MCF 10A (cell line): ENCODE results near the gene GMIP. TPM values are rescaled to one million over a fixed set of nuclear protein-coding genes. Genes with fewer than 3 reads are reported as not detected.
"Not testable (repeated sequence)": the region's sequence is repeated elsewhere in the genome, so short reads cannot be mapped to it uniquely, and the experiment has no call there.

ENCODE experiments used
- BruUV-seq: library from RNA; stranded (reverse); fragments of 400-500 nt; replicated peaks from 2 replicates; lab custom pipeline; 2021; lab: Mats Ljungman, UMichigan
- CTCF ChIA-PET: fragments of 300-600 bp; sonication (Branson Sonifier 250); formaldehyde crosslinking; extraction: SDS; loops from one replicate; lab custom pipeline; 2021; ENCODE audit warnings: antibody characterized with exemption, inconsistent platforms; lab: Yijun Ruan, JAX
- POLR2A ChIA-PET: fragments of 300-600, 350-650 bp; sonication (Branson Sonifier 250); formaldehyde crosslinking; extraction: SDS; loops from one replicate; lab custom pipeline; 2020; ENCODE audit warnings: antibody characterized with exemption, inconsistent platforms; lab: Yijun Ruan, JAX
- DNase-seq: peaks from one replicate; pipeline ENCODE4 v3.0.0-alpha.2; 2018; ENCODE audit not compliant: unreplicated experiment
- H3K27ac Mint-ChIP-seq: one replicate; pipeline ENCODE4 v1.8.0; 2022; ENCODE audit warnings: mild to moderate bottlenecking, low read depth, mixed read lengths; ENCODE audit not compliant: unreplicated experiment
- H3K27me3 Mint-ChIP-seq: one replicate; pipeline ENCODE4 v1.8.0; 2022; ENCODE audit warnings: mixed read lengths; ENCODE audit not compliant: insufficient read depth, unreplicated experiment
- H3K36me3 Mint-ChIP-seq: one replicate; pipeline ENCODE4 v1.8.0; 2022; ENCODE audit warnings: mild to moderate bottlenecking, moderate library complexity, mixed read lengths; ENCODE audit not compliant: insufficient read depth, unreplicated experiment
- H3K4me1 Mint-ChIP-seq: one replicate; pipeline ENCODE4 v1.8.0; 2022; ENCODE audit warnings: mixed read lengths; ENCODE audit not compliant: insufficient read depth, unreplicated experiment
- H3K4me3 Mint-ChIP-seq: one replicate; pipeline ENCODE4 v1.8.0; 2022; ENCODE audit warnings: mild to moderate bottlenecking, moderate library complexity, mixed read lengths; ENCODE audit not compliant: unreplicated experiment
- H3K9me3 Mint-ChIP-seq: one replicate; pipeline ENCODE4 v1.8.0; 2022; ENCODE audit warnings: mixed read lengths; ENCODE audit not compliant: unreplicated experiment
- intact Hi-C: fragments of 100-400 bp; cut with micrococcal nuclease; formaldehyde crosslinking; loops from 2 replicates; pipeline ENCODE4 v1.14.1; 2022
- total RNA-seq: library from RNA; stranded (reverse); gene quantifications from 2 replicates; pipeline ENCODE4 v1.2.3, GENCODE V29; 2022
- TF ChIP-seq, protein P1 (sequence below): fragments of 200-600 bp; IDR thresholded peaks from one replicate; pipeline ENCODE4 v1.8.0; 2022; ENCODE audit warnings: antibody characterized with exemption, mild to moderate bottlenecking; ENCODE audit not compliant: unreplicated experiment

The GMIP gene
- total RNA-seq, 1 experiment from 2014 or later, result 10.1 TPM

DNA sequence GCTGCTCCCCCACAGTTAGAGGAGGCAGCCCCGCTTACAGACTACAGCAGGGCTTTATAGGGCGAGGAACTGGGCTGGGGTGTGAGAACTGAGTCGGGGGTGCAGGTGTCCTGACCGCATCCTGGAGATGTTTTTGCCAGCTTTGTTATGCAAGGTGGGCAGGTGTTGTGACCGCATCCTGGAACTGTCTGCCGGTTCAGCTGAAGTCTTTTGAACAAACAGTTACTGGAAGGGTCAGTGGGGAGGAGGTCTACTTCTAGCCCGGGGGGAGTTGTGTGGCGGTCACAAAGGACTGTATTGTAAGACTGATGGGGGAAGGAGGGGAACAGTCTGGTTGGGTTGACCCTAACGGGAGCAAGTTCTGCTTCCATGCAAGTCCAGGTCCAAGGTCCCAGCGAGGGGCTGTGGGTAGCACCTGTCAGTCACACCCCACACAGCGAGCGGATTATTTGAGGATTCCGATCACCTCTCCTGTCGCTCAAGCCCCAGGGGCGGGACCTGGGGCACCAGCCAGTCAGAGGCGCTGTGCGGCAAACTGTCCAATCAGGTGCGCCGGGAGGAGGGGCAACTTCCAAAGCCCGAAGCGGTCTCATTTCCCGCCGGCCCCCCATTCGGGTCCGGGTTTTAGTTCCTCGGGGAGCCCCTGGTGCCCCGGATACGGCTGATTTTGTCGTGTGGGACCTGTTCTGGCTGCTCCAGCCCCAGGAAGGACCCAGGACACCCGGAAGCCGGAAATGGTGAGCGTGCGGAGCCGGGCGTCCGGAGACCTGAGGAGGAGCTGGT, 25.0 kb upstream of the GMIP start, which contains the start of gene ZNF101:
TSS of gene ZNF101 (plus strand) at position 610 of the 783 bp plus-strand sequence. CDS start at position 735, 125 bp downstream.
- Mint-ChIP-seq H3K4me1 (no peaks in the 10 kb centered on the region), H3K27ac (peak within 1 kb of the TSS; percentile 93), H3K27me3 (no peaks in the 10 kb centered on the region), H3K4me3 (peak within 1 kb of the TSS; percentile 85), H3K36me3 (peaks cover 30% of the 10 kb centered on the region), H3K9me3 (no peaks in the 10 kb centered on the region)
- intact Hi-C loops, result loop anchor here (10.0 kb wide), 1 partner anchor 196 kb away; the partner anchor contains the start of gene ZNF253
- CTCF ChIA-PET, result interaction anchor here (0.9 kb wide), 1 partner anchor 24 kb away, joined by 3 read pairs; no protein-coding TSS in a partner anchor
- TF ChIP-seq, protein P1, sequence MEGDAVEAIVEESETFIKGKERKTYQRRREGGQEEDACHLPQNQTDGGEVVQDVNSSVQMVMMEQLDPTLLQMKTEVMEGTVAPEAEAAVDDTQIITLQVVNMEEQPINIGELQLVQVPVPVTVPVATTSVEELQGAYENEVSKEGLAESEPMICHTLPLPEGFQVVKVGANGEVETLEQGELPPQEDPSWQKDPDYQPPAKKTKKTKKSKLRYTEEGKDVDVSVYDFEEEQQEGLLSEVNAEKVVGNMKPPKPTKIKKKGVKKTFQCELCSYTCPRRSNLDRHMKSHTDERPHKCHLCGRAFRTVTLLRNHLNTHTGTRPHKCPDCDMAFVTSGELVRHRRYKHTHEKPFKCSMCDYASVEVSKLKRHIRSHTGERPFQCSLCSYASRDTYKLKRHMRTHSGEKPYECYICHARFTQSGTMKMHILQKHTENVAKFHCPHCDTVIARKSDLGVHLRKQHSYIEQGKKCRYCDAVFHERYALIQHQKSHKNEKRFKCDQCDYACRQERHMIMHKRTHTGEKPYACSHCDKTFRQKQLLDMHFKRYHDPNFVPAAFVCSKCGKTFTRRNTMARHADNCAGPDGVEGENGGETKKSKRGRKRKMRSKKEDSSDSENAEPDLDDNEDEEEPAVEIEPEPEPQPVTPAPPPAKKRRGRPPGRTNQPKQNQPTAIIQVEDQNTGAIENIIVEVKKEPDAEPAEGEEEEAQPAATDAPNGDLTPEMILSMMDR, result no peak
- POLR2A ChIA-PET, result interaction anchor here (0.6 to 2.2 kb wide), 8 partner anchors 39 to 263 kb away, joined by 3 to 22 read pairs (median 4); partner anchors contain the start of genes GATAD2A and ZNF14
- peak; percentile 95 for DNase-seq
- BruUV-seq, result no TSS peak

DNA sequence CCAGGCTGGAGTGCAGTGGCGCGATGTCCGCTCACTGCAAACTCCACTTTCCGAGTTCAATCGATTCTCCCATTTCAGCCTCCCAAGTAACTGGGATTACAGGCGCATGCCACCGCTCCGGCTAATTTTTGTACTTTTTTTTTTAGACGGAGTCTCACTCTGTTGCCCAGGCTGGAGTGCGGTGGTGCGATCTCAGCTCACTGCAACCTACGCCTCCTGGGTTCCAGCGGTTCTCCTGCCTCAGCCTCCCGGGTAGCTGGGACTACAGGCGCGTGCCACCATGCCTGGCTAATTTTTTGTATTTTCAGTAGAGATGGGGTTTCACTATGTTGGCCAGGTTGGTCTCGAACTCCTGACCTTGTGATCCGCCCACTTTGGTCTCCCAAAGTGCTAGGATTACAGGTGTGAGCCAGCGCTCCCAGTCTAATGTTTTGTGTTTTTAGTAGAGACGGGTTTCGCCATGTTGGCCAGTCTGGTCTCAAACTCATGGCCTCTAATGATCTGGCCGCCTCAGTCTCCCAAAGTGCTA, 22.0 kb upstream of the GMIP start:
- POLR2A ChIA-PET, H3K4me3 Mint-ChIP-seq, BruUV-seq, DNase-seq, H3K9me3 Mint-ChIP-seq, H3K27ac Mint-ChIP-seq, H3K27me3 Mint-ChIP-seq: not testable (repeated sequence)
- H3K4me1 Mint-ChIP-seq, result peaks cover 16% of the 10 kb centered on the region
- peaks cover 24% of the 10 kb centered on the region for H3K36me3 Mint-ChIP-seq
- intact Hi-C loops, result loop anchor here (10.0 kb wide), 1 partner anchor 199 kb away; the partner anchor contains the start of gene ZNF253
- CTCF ChIA-PET, result interaction anchor here (0.6 kb wide), 2 partner anchors 21 to 112 kb away, joined by 3 read pairs; no protein-coding TSS in a partner anchor

DNA sequence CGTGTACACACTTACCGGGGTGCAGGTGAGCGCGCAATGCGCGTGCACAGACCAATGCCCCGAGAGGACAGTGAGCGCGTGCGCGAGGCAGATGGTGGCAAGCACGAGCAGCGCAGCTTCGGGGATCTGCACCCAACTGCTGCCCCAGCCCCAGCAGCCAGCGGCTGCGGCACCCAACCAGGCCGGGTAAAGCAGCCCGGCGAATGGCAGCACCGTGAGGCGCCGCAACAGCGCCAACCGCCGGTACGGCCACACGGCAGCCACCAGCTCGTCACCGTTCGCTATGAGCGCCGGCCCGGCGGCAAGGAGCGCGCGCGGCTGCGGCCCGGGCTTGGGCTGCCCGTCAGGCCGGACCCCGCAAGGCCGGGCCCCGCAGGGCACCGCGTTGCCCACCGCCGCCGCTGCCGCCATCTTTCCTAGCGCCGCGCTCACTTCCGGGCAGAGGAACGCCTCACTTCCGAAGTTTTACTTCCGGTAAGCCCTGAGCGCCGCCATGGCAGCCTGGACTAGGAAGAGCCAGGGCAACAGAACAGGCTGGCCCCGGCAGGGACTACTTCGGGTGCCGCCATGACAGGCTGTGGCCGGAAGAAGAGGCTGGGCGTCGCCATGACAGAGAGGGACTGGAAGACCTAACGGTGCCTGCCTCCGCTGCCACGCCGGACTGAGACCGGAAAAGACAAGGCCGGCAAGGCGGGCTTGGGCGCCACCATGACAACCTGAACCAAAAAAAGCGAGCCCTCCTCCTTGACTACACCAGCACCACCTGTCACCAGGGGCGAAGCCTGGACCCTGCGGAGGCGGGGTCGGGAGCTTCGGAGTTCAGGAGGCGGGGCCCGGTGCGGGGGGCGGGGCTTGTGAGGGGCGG, 20.0 kb upstream of the GMIP start, which contains the start of gene ATP13A1:
TSS of gene ATP13A1 (minus strand) at position 421 of the 865 bp plus-strand sequence. CDS start at position 411, 10 bp downstream.
- peak within 1 kb of the TSS; percentile 96 for H3K27ac Mint-ChIP-seq
- H3K27me3 Mint-ChIP-seq, result no peaks in the 10 kb centered on the region
- H3K9me3 Mint-ChIP-seq, result no peaks in the 10 kb centered on the region
- H3K4me1 Mint-ChIP-seq, result peaks cover 16% of the 10 kb centered on the region
- ChIA-PET CTCF (interaction anchor here (0.6 to 2.0 kb wide), 6 partner anchors 19 to 548 kb away, joined by 3 to 19 read pairs (median 3); partner anchors contain the start of gene GMIP), POLR2A (interaction anchor here (0.7 to 2.8 kb wide), 8 partner anchors 10 to 1479 kb away, joined by 3 to 17 read pairs (median 4); partner anchors contain the start of genes LPAR2, ZNF14 and ZNF431)
- no TSS peak for BruUV-seq
- TF ChIP-seq, protein P1, result no peak
- H3K36me3 Mint-ChIP-seq, result peaks cover 39% of the 10 kb centered on the region
- intact Hi-C loops, result loop anchor here (1.0 to 10.0 kb wide), 2 partner anchors 113 to 201 kb away; partner anchors contain the start of gene ZNF253
- peak within 1 kb of the TSS; percentile 79 for H3K4me3 Mint-ChIP-seq
- peak; percentile 98 for DNase-seq

DNA sequence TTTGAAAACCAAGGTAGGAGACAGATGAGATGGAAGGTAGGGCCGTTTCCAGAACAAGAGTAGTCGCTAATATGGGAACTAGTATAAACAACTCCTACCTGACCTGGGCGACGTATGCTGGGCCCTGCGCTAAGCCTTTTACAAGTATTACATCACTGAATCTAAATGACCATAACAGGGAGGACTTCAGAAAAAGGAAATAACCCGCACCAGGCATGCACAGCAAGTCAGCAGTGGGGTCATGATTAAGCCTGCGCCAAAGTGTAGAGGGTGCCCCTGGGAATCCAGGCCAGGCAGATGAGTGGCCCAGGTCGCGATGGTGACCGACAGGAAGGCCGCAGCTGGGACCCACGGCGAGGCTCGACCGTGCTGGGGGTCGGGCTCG, 19.4 kb upstream of the GMIP start:
- Mint-ChIP-seq H3K27me3 (no peaks in the 10 kb centered on the region), H3K9me3 (no peaks in the 10 kb centered on the region), H3K27ac (peak overlapping the region; percentile 96), H3K36me3 (peaks cover 46% of the 10 kb centered on the region), H3K4me3 (peak overlapping the region; percentile 79), H3K4me1 (peaks cover 16% of the 10 kb centered on the region)
- CTCF ChIA-PET, result interaction anchor here (0.6 to 2.0 kb wide), 10 partner anchors 12 to 548 kb away, joined by 3 to 19 read pairs (median 3); partner anchors contain the start of gene GMIP
- POLR2A ChIA-PET, result interaction anchor here (0.7 to 2.8 kb wide), 7 partner anchors 9 to 1479 kb away, joined by 3 to 17 read pairs (median 5); partner anchors contain the start of genes GMIP, LPAR2, ZNF14 and ZNF431
- TF ChIP-seq, protein P1, result no peak
- intact Hi-C loops, result loop anchor here (1.0 to 10.0 kb wide), 2 partner anchors 113 to 202 kb away; partner anchors contain the start of gene ZNF253
- BruUV-seq, result no TSS peak
- peak; percentile 25 for DNase-seq
